CD4-positive, CD25-positive, alpha-beta regulatory T cell (primary cell): ENCODE data around the gene GABRG3. TPM values are rescaled to one million over a fixed set of nuclear protein-coding genes. Genes with fewer than 3 reads are reported as not detected.

ENCODE experiments used
- ATAC-seq, 2 donors: fragments of 150-1000 bp; cut with Tn5 transposase; one replicate each; pipeline ENCODE4 v1.10.0; 2021; ENCODE audit warnings: low read depth in 2 of 2, moderate number of reproducible peaks in 2 of 2, moderate library complexity in 1 of 2
- DNase-seq, 3 donors: peaks; one replicate each; pipeline versions ENCODE4 v3.0.0 to v3.0.0-alpha.2; 2012 to 2022; ENCODE audit warnings: mixed read lengths in 1 of 3
- H3K27ac ChIP-seq: one replicate; pipeline ENCODE4 v1.7.0; 2013; ENCODE audit warnings: mild to moderate bottlenecking, low read length; ENCODE audit not compliant: insufficient read depth, poor library complexity, severe bottlenecking
- H3K27me3 ChIP-seq: one replicate; pipeline ENCODE4 v1.7.0; 2013; ENCODE audit warnings: low read length; ENCODE audit not compliant: control insufficient read depth, insufficient read depth
- H3K36me3 ChIP-seq: one replicate; pipeline ENCODE4 v1.7.0; 2013; ENCODE audit warnings: mild to moderate bottlenecking, low read length, moderate library complexity; ENCODE audit not compliant: control insufficient read depth, insufficient read depth
- H3K4me1 ChIP-seq: 2 replicates; pipeline ENCODE4 v1.7.0; 2013; ENCODE audit warnings: mild to moderate bottlenecking, low read length; ENCODE audit not compliant: insufficient read depth, control insufficient read depth, poor library complexity, severe bottlenecking
- H3K4me3 ChIP-seq: one replicate; pipeline ENCODE4 v1.7.0; 2013; ENCODE audit warnings: low read depth, mild to moderate bottlenecking, low read length, moderate library complexity
- H3K9me3 ChIP-seq, 2 experiments: 1 replicate in 1 of 2; 2 replicates in 1 of 2; pipeline ENCODE4 v1.7.0; 2013; ENCODE audit warnings: low read length in 2 of 2, mild to moderate bottlenecking in 1 of 2, moderate library complexity in 1 of 2; ENCODE audit not compliant: control insufficient read depth in 2 of 2
- H3K27ac Mint-ChIP-seq, 3 donors: one replicate each; pipeline ENCODE4 v1.8.0; 2020 to 2022; ENCODE audit warnings: mild to moderate bottlenecking in 3 of 3, mixed read lengths in 3 of 3, moderate library complexity in 2 of 3
- H3K27me3 Mint-ChIP-seq: one replicate; pipeline ENCODE4 v1.8.0; 2022; ENCODE audit warnings: mild to moderate bottlenecking, mixed read lengths
- H3K36me3 Mint-ChIP-seq: one replicate; pipeline ENCODE4 v1.8.0; 2020; ENCODE audit warnings: mixed read lengths
- H3K4me1 Mint-ChIP-seq, 4 donors: one replicate each; pipeline ENCODE4 v1.8.0; 2020 to 2022; ENCODE audit warnings: mixed read lengths in 4 of 4, mild to moderate bottlenecking in 1 of 4
- H3K4me3 Mint-ChIP-seq, 4 donors: one replicate each; pipeline ENCODE4 v1.8.0; 2020 to 2022; ENCODE audit warnings: mild to moderate bottlenecking in 4 of 4, mixed read lengths in 4 of 4, moderate library complexity in 3 of 4
- H3K9me3 Mint-ChIP-seq, 7 donors: one replicate each; pipeline ENCODE4 v1.8.0; 2020 to 2022; ENCODE audit warnings: mixed read lengths in 7 of 7, mild to moderate bottlenecking in 3 of 7, moderate library complexity in 2 of 7
- polyA plus RNA-seq, 4 donors: library from polyadenylated mRNA; unstranded; fragments of 300-500 nt; fragmentation: Illumina TruSeq; gene quantifications; one replicate each; pipeline ENCODE4 v1.2.3, GENCODE V29; 2021
- total RNA-seq: library from RNA; stranded (reverse); gene quantifications from one replicate; pipeline ENCODE4 v1.2.3, GENCODE V29; 2022

Gene GABRG3
- total and polyA plus RNA-seq, 5 donors from 2014 or later, result not detected

- ATAC-seq, result no peak
- H3K36me3 Mint-ChIP-seq, result no peaks in the 10 kb centered on the region
- no peaks in the 10 kb centered on the region for H3K9me3 ChIP-seq
- no peak for DNase-seq
- H3K4me1 ChIP-seq, result no peaks in the 10 kb centered on the region
- no peak overlapping the region for H3K27ac Mint-ChIP-seq
- H3K27me3 Mint-ChIP-seq, result no peaks in the 10 kb centered on the region
- H3K36me3 ChIP-seq, result no peaks in the 10 kb centered on the region
- no peak overlapping the region for H3K4me3 ChIP-seq
- H3K4me1 Mint-ChIP-seq, result no peaks in the 10 kb centered on the region
- H3K4me3 Mint-ChIP-seq, result no peak overlapping the region
- H3K27ac ChIP-seq, result no peak overlapping the region
- peaks cover 0 to 7% (median 2%) of the 10 kb centered on the region in 7 donors for H3K9me3 Mint-ChIP-seq
- H3K27me3 ChIP-seq, result no peaks in the 10 kb centered on the region
Measured at GRCh38 chr15:27237319-27237939, 266.4 kb downstream of the GABRG3 start.

GRCh38 chr15:27238209-27238608, 267.2 kb downstream of the GABRG3 start:
- Histone ChIP-seq H3K4me1 (no peaks in the 10 kb centered on the region), H3K27ac (no peak overlapping the region), H3K9me3 (no peaks in the 10 kb centered on the region), H3K27me3 (no peaks in the 10 kb centered on the region), H3K36me3 (no peaks in the 10 kb centered on the region), H3K4me3 (no peak overlapping the region)
- Mint-ChIP-seq H3K4me1 (no peaks in the 10 kb centered on the region), H3K27me3 (no peaks in the 10 kb centered on the region), H3K4me3 (no peak overlapping the region), H3K9me3 (peaks cover 0 to 9% (median 5%) of the 10 kb centered on the region in 7 donors), H3K27ac (no peak overlapping the region), H3K36me3 (no peaks in the 10 kb centered on the region)
- DNase-seq (no peak), ATAC-seq (no peak)

- ATAC-seq, result no peak
- Histone ChIP-seq H3K4me1 (no peaks in the 10 kb centered on the region), H3K36me3 (no peaks in the 10 kb centered on the region), H3K4me3 (no peak overlapping the region), H3K27me3 (no peaks in the 10 kb centered on the region), H3K27ac (no peak overlapping the region), H3K9me3 (no peaks in the 10 kb centered on the region)
- H3K27ac Mint-ChIP-seq, result no peak overlapping the region
- H3K36me3 Mint-ChIP-seq, result no peaks in the 10 kb centered on the region
- peaks cover 0 to 10% (median 5%) of the 10 kb centered on the region in 7 donors for H3K9me3 Mint-ChIP-seq
- DNase-seq, result no peak
- no peaks in the 10 kb centered on the region for H3K4me1 Mint-ChIP-seq
- H3K4me3 Mint-ChIP-seq, result no peak overlapping the region
- H3K27me3 Mint-ChIP-seq, result no peaks in the 10 kb centered on the region
Measured at GRCh38 chr15:27238707-27239423, 267.9 kb downstream of the GABRG3 start.

- no peaks in the 10 kb centered on the region for H3K36me3 ChIP-seq
- Mint-ChIP-seq H3K27ac (no peak overlapping the region), H3K4me3 (no peak overlapping the region), H3K9me3 (peaks cover 0 to 10% (median 5%) of the 10 kb centered on the region in 7 donors), H3K4me1 (no peaks in the 10 kb centered on the region), H3K36me3 (no peaks in the 10 kb centered on the region), H3K27me3 (no peaks in the 10 kb centered on the region)
- ATAC-seq (no peak), DNase-seq (no peak)
- no peaks in the 10 kb centered on the region for H3K27me3 ChIP-seq
- H3K4me3 ChIP-seq, result no peak overlapping the region
- no peaks in the 10 kb centered on the region for H3K4me1 ChIP-seq
- H3K27ac ChIP-seq, result no peak overlapping the region
- no peaks in the 10 kb centered on the region for H3K9me3 ChIP-seq
Measured at GRCh38 chr15:27241943-27242342, 271.0 kb downstream of the GABRG3 start.

- no peak for DNase-seq
- ATAC-seq, result no peak
- H3K4me1 ChIP-seq, result no peaks in the 10 kb centered on the region
- no peak overlapping the region for H3K4me3 ChIP-seq
- H3K27me3 ChIP-seq, result no peaks in the 10 kb centered on the region
- Mint-ChIP-seq H3K4me1 (no peaks in the 10 kb centered on the region), H3K27ac (no peak overlapping the region), H3K4me3 (no peak overlapping the region), H3K9me3 (peaks cover 0 to 18% (median 4%) of the 10 kb centered on the region in 7 donors), H3K36me3 (no peaks in the 10 kb centered on the region), H3K27me3 (no peaks in the 10 kb centered on the region)
- no peak overlapping the region for H3K27ac ChIP-seq
- no peaks in the 10 kb centered on the region for H3K9me3 ChIP-seq
- H3K36me3 ChIP-seq, result no peaks in the 10 kb centered on the region
Measured at GRCh38 chr15:27244047-27244446, 273.1 kb downstream of the GABRG3 start.

- DNase-seq (no peak), ATAC-seq (no peak)
- Mint-ChIP-seq H3K4me1 (no peaks in the 10 kb centered on the region), H3K36me3 (no peaks in the 10 kb centered on the region), H3K9me3 (peaks cover 0 to 20% (median 5%) of the 10 kb centered on the region in 7 donors), H3K27me3 (no peaks in the 10 kb centered on the region), H3K27ac (no peak overlapping the region), H3K4me3 (no peak overlapping the region)
- no peak overlapping the region for H3K27ac ChIP-seq
- no peaks in the 10 kb centered on the region for H3K36me3 ChIP-seq
- no peaks in the 10 kb centered on the region for H3K4me1 ChIP-seq
- H3K9me3 ChIP-seq, result peaks cover 0 to 5% of the 10 kb centered on the region in 2 experiments
- H3K27me3 ChIP-seq, result no peaks in the 10 kb centered on the region
- H3K4me3 ChIP-seq, result no peak overlapping the region
Measured at GRCh38 chr15:27248251-27248650, 277.3 kb downstream of the GABRG3 start.

GRCh38 chr15:27249046-27249759, 278.2 kb downstream of the GABRG3 start:
- Histone ChIP-seq H3K27me3 (no peaks in the 10 kb centered on the region), H3K4me3 (no peak overlapping the region), H3K9me3 (peaks cover 2 to 8% of the 10 kb centered on the region in 2 experiments), H3K27ac (no peak overlapping the region), H3K4me1 (no peaks in the 10 kb centered on the region), H3K36me3 (no peaks in the 10 kb centered on the region)
- Mint-ChIP-seq H3K27me3 (no peaks in the 10 kb centered on the region), H3K36me3 (no peaks in the 10 kb centered on the region), H3K27ac (no peak overlapping the region), H3K9me3 (peaks cover 0 to 15% (median 5%) of the 10 kb centered on the region in 7 donors), H3K4me3 (no peak overlapping the region), H3K4me1 (no peaks in the 10 kb centered on the region)
- DNase-seq, result no peak
- ATAC-seq, result no peak
